ENCODE data around the gene CTSA. TPM values are rescaled to one million over a fixed set of nuclear protein-coding genes. Genes with fewer than 3 reads are reported as not detected.

Gene CTSA
- total and polyA plus RNA-seq, 9 of the 15 experiments (the other 6 are each of a cell fraction or from before 2014, with no cell fraction given), result 8.8 to 61.7 (median 28.3) TPM

- H3K9me3 ChIP-seq (replicated peaks; ENCODE audit: control insufficient read depth, insufficient read depth, low read depth, low read length), result no peaks in the 10 kb centered on the region
- H3K9me1 ChIP-seq (ENCODE audit: control insufficient read depth, insufficient read depth, low read length), result no peaks in the 10 kb centered on the region
- no TSS peak for BruUV-seq (replicated peaks)
- no peak for FAIRE-seq
- ATAC-seq, result no peak
- H3K27ac ChIP-seq (ENCODE audit: extremely low read depth, low read depth, low read length), result no peak overlapping the region
- H2AFZ ChIP-seq (ENCODE audit: low read depth, low read length), result no peak overlapping the region
- peaks cover 48% of the 10 kb centered on the region for H3K36me3 ChIP-seq (ENCODE audit: control insufficient read depth, insufficient read depth, low read length)
- peaks cover 12 to 26% of the 10 kb centered on the region in 2 experiments; a peak in 4 of 5 replicates for H3K4me1 ChIP-seq (replicated peaks in 1 of 2; ENCODE audit: control insufficient read depth in 2 of 2, insufficient read depth in 2 of 2, low read length in 2 of 2)
- no peak overlapping the region for H3K4me3 ChIP-seq
- peaks cover 21% of the 10 kb centered on the region for H3K79me2 ChIP-seq (ENCODE audit: control insufficient read depth, insufficient read depth, low read length)
- POLR2A ChIA-PET, result interaction anchor here (1.1 to 3.4 kb wide), 3 partner anchors 14 to 27 kb away, joined by 3 to 12 read pairs (median 4); no protein-coding TSS in a partner anchor
- CTCF ChIA-PET (ENCODE audit: low intra/inter-chr PET ratio), result no interaction called here
- H4K20me1 ChIP-seq (replicated peaks; ENCODE audit: control insufficient read depth, insufficient read depth, low read length), result peaks cover 27% of the 10 kb centered on the region
- WGBS (ENCODE audit: insufficient coverage, low coverage, missing lambda C conversion rate), result 49% methylated on average over 2 of the region's 2 CpGs
- no peak overlapping the region for H3K9ac ChIP-seq (ENCODE audit: insufficient read depth in 1 of 2, low read depth in 2 of 2, low read length in 2 of 2)
- peak in 1 of 4 experiments; percentile 14 for DNase-seq (ENCODE audit: extremely low read depth in 1 of 4, low spot score in 3 of 4)
- H3K27me3 ChIP-seq (ENCODE audit: control insufficient read depth in 2 of 2, insufficient read depth in 2 of 2, low read length in 2 of 2), result no peaks in the 10 kb centered on the region
- H3K4me2 ChIP-seq (ENCODE audit: insufficient read depth, low read length), result no peak overlapping the region
- in situ Hi-C loops (cut with MboI), result no loop called here
- intact Hi-C loops (cut with micrococcal nuclease), result loop anchor here (10.0 kb wide), 1 partner anchor 143 kb away; the partner anchor contains the start of genes DNTTIP1 and WFDC3
- no peak for TF ChIP-seq ATF1 (CRISPR knock-in tag; IDR thresholded peaks at IDR 0.05)
- peak; percentile 31; the same call in 1 of the 2 replicates for TF ChIP-seq ATF1 (tag; IDR thresholded peaks at IDR 0.05)
- no peak for TF ChIP-seq BCL6 (CRISPR knock-in tag; IDR thresholded peaks at IDR 0.05)
- peak; percentile 71 to 85; a peak in 3 of 4 replicates for TF ChIP-seq KDM1A (IDR thresholded peaks at IDR 0.05)
- 0 out of 4 replicates have a peak, but pooled peaks of 1 of the 2 experiments have one; percentile 70 for TF ChIP-seq RCOR1 (IDR thresholded peaks at IDR 0.05; ENCODE audit: borderline replicate concordance in 1 of 2, low read depth in 2 of 2, low read length in 2 of 2)
- no peak for TF ChIP-seq SOX6 (IDR thresholded peaks at IDR 0.05)
- TF ChIP-seq SLC30A9 (CRISPR knock-in tag; IDR thresholded peaks at IDR 0.05), result no peak
- TF ChIP-seq ZBTB43 (CRISPR knock-in tag; IDR thresholded peaks at IDR 0.05), result no peak
- TF ChIP-seq NFIX (CRISPR knock-in tag; IDR thresholded peaks at IDR 0.05; ENCODE audit: low read depth), result no peak
- no peak for TF ChIP-seq ZNF695 (CRISPR knock-in tag; IDR thresholded peaks at IDR 0.05)
- no peak for TF ChIP-seq BDP1 (IDR thresholded peaks at IDR 0.05; ENCODE audit: insufficient read depth, insufficient read length)
- TF ChIP-seq HNRNPH1 (optimal IDR thresholded peaks at IDR 0.05; ENCODE audit: low read depth, low read length), result no peak
- no peak for TF ChIP-seq ZNF253 (CRISPR knock-in tag; conservative IDR thresholded peaks at IDR 0.05)
- TF ChIP-seq HDAC6 (IDR thresholded peaks at IDR 0.05; ENCODE audit: low read depth, low read length), result no peak
- TF ChIP-seq HBP1 (CRISPR knock-in tag; IDR thresholded peaks at IDR 0.05), result no peak
- TF ChIP-seq JUND (IDR thresholded peaks at IDR 0.05; ENCODE audit: borderline replicate concordance, low read depth, low read length), result no peak
- TF ChIP-seq JUND (tag; IDR thresholded peaks at IDR 0.05; ENCODE audit: borderline replicate concordance, low read depth, low read length), result peak; percentile 60; the same call in 2 of the 3 replicates
- TF ChIP-seq NFE2 (IDR thresholded peaks at IDR 0.05; ENCODE audit: low read depth), result peak; percentile 39; the same call in 1 of the 2 replicates
- no peak for TF ChIP-seq POLR2H (tag; IDR thresholded peaks at IDR 0.05; ENCODE audit: low read depth)
- no peak for TF ChIP-seq CREBBP (IDR thresholded peaks at IDR 0.05; ENCODE audit: low read depth, low read length)
- no peak for TF ChIP-seq ZFP30 (CRISPR knock-in tag; IDR thresholded peaks at IDR 0.05; ENCODE audit: borderline replicate concordance)
- no peak for TF ChIP-seq TBL1XR1 (IDR thresholded peaks at IDR 0.05; ENCODE audit: low read length in 2 of 2)
- TF ChIP-seq SMAD3 (CRISPR knock-in tag; conservative IDR thresholded peaks at IDR 0.05), result no peak
- TF ChIP-seq ATF7 (IDR thresholded peaks at IDR 0.05), result peak; percentile 89
These were observed 46.6 kb downstream of the CTSA start for GRCh38 chr20:45937765-45938164.

Data from K562 (cell line).